Retinal pigment epithelial cell (primary cell): ENCODE results near the gene PTPRN2.
"Not testable (repeated sequence)": the region's sequence is repeated elsewhere in the genome, so short reads cannot be mapped to it uniquely, and the experiment has no call there.

ENCODE experiments used
- DNase-seq: peaks from one replicate; pipeline ENCODE4 v3.0.0-alpha.2; 2010; ENCODE audit warnings: low read depth
- H3K4me3 ChIP-seq: 2 replicates; pipeline ENCODE4 v1.5.1; 2011; ENCODE audit warnings: mild to moderate bottlenecking, low read length, control low read depth, moderate library complexity
- CTCF ChIP-seq: conservative IDR thresholded peaks from 2 replicates; pipeline ENCODE4 v1.5.1; 2011; ENCODE audit warnings: low read depth, low read length, control low read depth, inconsistent platforms

Gene PTPRN2

GRCh38 chr7:157668221-157668883, 919.3 kb downstream of the PTPRN2 start:
- no peak overlapping the region for H3K4me3 ChIP-seq
- no peak for TF ChIP-seq CTCF
- DNase-seq: no peak

- TF ChIP-seq CTCF: no peak
- DNase-seq: no peak
- no peak overlapping the region for H3K4me3 ChIP-seq
These were observed 919.9 kb downstream of the PTPRN2 start for GRCh38 chr7:157667731-157668130.

- no peak for DNase-seq
- H3K4me3 ChIP-seq: no peak overlapping the region
- no peak for TF ChIP-seq CTCF
These were observed 920.4 kb downstream of the PTPRN2 start for GRCh38 chr7:157667261-157667660.

GRCh38 chr7:157666530-157667040, 921.0 kb downstream of the PTPRN2 start:
- no peak for DNase-seq
- TF ChIP-seq CTCF: no peak
- H3K4me3 ChIP-seq: no peak overlapping the region

GRCh38 chr7:157665634-157665988, 922.0 kb downstream of the PTPRN2 start:
- not testable (repeated sequence) for H3K4me3 ChIP-seq, DNase-seq

- DNase-seq: no peak
- TF ChIP-seq CTCF: no peak
- H3K4me3 ChIP-seq: no peak overlapping the region
These were observed 922.6 kb downstream of the PTPRN2 start for GRCh38 chr7:157664871-157665633.

- DNase-seq: no peak
- no peak for TF ChIP-seq CTCF
- H3K4me3 ChIP-seq: no peak overlapping the region
These were observed 923.6 kb downstream of the PTPRN2 start for GRCh38 chr7:157664034-157664433.
